ENCODE data around the gene PGBD1.
A peak's percentile ranks its signal among the peaks of the same experiment; 100 is the strongest.
"Not testable (repeated sequence)": the region's sequence is repeated elsewhere in the genome, so short reads cannot be mapped to it uniquely, and the experiment has no call there.

The PGBD1 gene

GRCh38 chr6:28315628-28316027 is 34.3 kb downstream of the PGBD1 start:
- no peaks in the 10 kb centered on the region for H3K9me3 ChIP-seq (ENCODE audit: control insufficient read depth, low read length)
- no peaks in the 10 kb centered on the region for H3K36me3 ChIP-seq (ENCODE audit: control insufficient read depth, insufficient read depth, low read length, severe bottlenecking)
- H3K9ac ChIP-seq (ENCODE audit: low read length): no peak overlapping the region
- no peaks in the 10 kb centered on the region for H3K4me1 ChIP-seq (ENCODE audit: control insufficient read depth, insufficient read depth, low read length)
- H3K27me3 ChIP-seq (replicated peaks; ENCODE audit: control insufficient read depth, insufficient read depth, low read length): no peaks in the 10 kb centered on the region
- DNase-seq (ENCODE audit: low read depth): no peak
- H3K4me3 ChIP-seq (ENCODE audit: low read length): no peak overlapping the region

GRCh38 chr6:28317866-28318265 is 36.5 kb downstream of the PGBD1 start:
- not testable (repeated sequence) for H3K9ac ChIP-seq (ENCODE audit: low read length); H3K27me3 ChIP-seq (replicated peaks; ENCODE audit: control insufficient read depth, insufficient read depth, low read length); H3K4me1 ChIP-seq (ENCODE audit: control insufficient read depth, insufficient read depth, low read length); DNase-seq (ENCODE audit: low read depth); H3K9me3 ChIP-seq (ENCODE audit: control insufficient read depth, low read length); H3K4me3 ChIP-seq (ENCODE audit: low read length); H3K36me3 ChIP-seq (ENCODE audit: control insufficient read depth, insufficient read depth, low read length, severe bottlenecking)

DNA sequence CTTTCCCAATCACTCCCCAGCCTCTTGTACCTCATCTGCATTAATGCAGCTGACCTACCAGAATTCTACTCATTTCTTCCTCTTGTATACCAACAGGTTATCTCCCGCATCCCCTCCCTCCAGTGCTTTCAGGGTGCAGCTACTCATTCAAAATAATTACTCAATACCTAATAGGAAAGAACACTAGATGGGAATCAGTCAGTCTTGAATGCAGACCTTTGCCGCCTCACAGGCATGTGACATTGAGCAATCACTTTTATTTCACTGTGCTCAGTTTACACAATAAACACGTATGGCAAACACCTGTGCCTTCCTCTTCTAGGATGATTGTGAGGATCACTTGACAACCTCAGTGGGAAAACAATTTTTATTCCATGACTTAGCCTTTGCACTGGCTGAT is 41.3 kb downstream of the PGBD1 start:
- no peaks in the 10 kb centered on the region for H3K27me3 ChIP-seq (replicated peaks; ENCODE audit: control insufficient read depth, insufficient read depth, low read length)
- H3K36me3 ChIP-seq (ENCODE audit: control insufficient read depth, insufficient read depth, low read length, severe bottlenecking): peaks cover 22% of the 10 kb centered on the region
- H3K9me3 ChIP-seq (ENCODE audit: control insufficient read depth, low read length): peaks cover 39% of the 10 kb centered on the region

GRCh38 chr6:28323813-28324424 is 42.5 kb downstream of the PGBD1 start:
- peaks cover 22% of the 10 kb centered on the region for H3K36me3 ChIP-seq (ENCODE audit: control insufficient read depth, insufficient read depth, low read length, severe bottlenecking)
- no peak overlapping the region for H3K9ac ChIP-seq (ENCODE audit: low read length)
- H3K9me3 ChIP-seq (ENCODE audit: control insufficient read depth, low read length): peaks cover 41% of the 10 kb centered on the region
- no peaks in the 10 kb centered on the region for H3K4me1 ChIP-seq (ENCODE audit: control insufficient read depth, insufficient read depth, low read length)
- no peak overlapping the region for H3K4me3 ChIP-seq (ENCODE audit: low read length)
- H3K27me3 ChIP-seq (replicated peaks; ENCODE audit: control insufficient read depth, insufficient read depth, low read length): no peaks in the 10 kb centered on the region
- no peak for DNase-seq (ENCODE audit: low read depth)

More for the DNA sequence above, 41.3 kb downstream of the PGBD1 start:
- Histone ChIP-seq H3K4me1 (ENCODE audit: control insufficient read depth, insufficient read depth, low read length) (no peaks in the 10 kb centered on the region), H3K9ac (ENCODE audit: low read length) (no peak overlapping the region), H3K4me3 (ENCODE audit: low read length) (no peak overlapping the region)
- DNase-seq (ENCODE audit: low read depth): no peak

- peaks cover 22% of the 10 kb centered on the region for H3K36me3 ChIP-seq (ENCODE audit: control insufficient read depth, insufficient read depth, low read length, severe bottlenecking)
- peaks cover 41% of the 10 kb centered on the region for H3K9me3 ChIP-seq (ENCODE audit: control insufficient read depth, low read length)
- no peaks in the 10 kb centered on the region for H3K4me1 ChIP-seq (ENCODE audit: control insufficient read depth, insufficient read depth, low read length)
- peak overlapping the region; percentile 44 for H3K4me3 ChIP-seq (ENCODE audit: low read length)
- H3K9ac ChIP-seq (ENCODE audit: low read length): no peak overlapping the region
- DNase-seq (ENCODE audit: low read depth): no peak
- H3K27me3 ChIP-seq (replicated peaks; ENCODE audit: control insufficient read depth, insufficient read depth, low read length): no peaks in the 10 kb centered on the region
Measured at GRCh38 chr6:28326371-28326948, 45.1 kb downstream of the PGBD1 start.

- DNase-seq (ENCODE audit: low read depth): no peak
- H3K9me3 ChIP-seq (ENCODE audit: control insufficient read depth, low read length): peaks cover 28% of the 10 kb centered on the region
- peaks cover 22% of the 10 kb centered on the region for H3K36me3 ChIP-seq (ENCODE audit: control insufficient read depth, insufficient read depth, low read length, severe bottlenecking)
- no peak overlapping the region for H3K9ac ChIP-seq (ENCODE audit: low read length)
- no peaks in the 10 kb centered on the region for H3K27me3 ChIP-seq (replicated peaks; ENCODE audit: control insufficient read depth, insufficient read depth, low read length)
- H3K4me1 ChIP-seq (ENCODE audit: control insufficient read depth, insufficient read depth, low read length): peaks cover under 1% of the 10 kb centered on the region
- no peak overlapping the region for H3K4me3 ChIP-seq (ENCODE audit: low read length)
Measured at GRCh38 chr6:28330041-28330440, 48.7 kb downstream of the PGBD1 start.

- no peaks in the 10 kb centered on the region for H3K36me3 ChIP-seq (ENCODE audit: control insufficient read depth, insufficient read depth, low read length, severe bottlenecking)
- no peak overlapping the region for H3K9ac ChIP-seq (ENCODE audit: low read length)
- H3K4me3 ChIP-seq (ENCODE audit: low read length): no peak overlapping the region
- H3K9me3 ChIP-seq (ENCODE audit: control insufficient read depth, low read length): no peaks in the 10 kb centered on the region
- DNase-seq (ENCODE audit: low read depth): no peak
- H3K27me3 ChIP-seq (replicated peaks; ENCODE audit: control insufficient read depth, insufficient read depth, low read length): no peaks in the 10 kb centered on the region
- peaks cover 7% of the 10 kb centered on the region for H3K4me1 ChIP-seq (ENCODE audit: control insufficient read depth, insufficient read depth, low read length)
Measured at GRCh38 chr6:28333047-28333446, 51.7 kb downstream of the PGBD1 start.

GRCh38 chr6:28333599-28334018 is 52.2 kb downstream of the PGBD1 start:
- peaks cover 7% of the 10 kb centered on the region for H3K4me1 ChIP-seq (ENCODE audit: control insufficient read depth, insufficient read depth, low read length)
- DNase-seq (ENCODE audit: low read depth): no peak
- H3K27me3 ChIP-seq (replicated peaks; ENCODE audit: control insufficient read depth, insufficient read depth, low read length): no peaks in the 10 kb centered on the region
- no peak overlapping the region for H3K9ac ChIP-seq (ENCODE audit: low read length)
- no peaks in the 10 kb centered on the region for H3K36me3 ChIP-seq (ENCODE audit: control insufficient read depth, insufficient read depth, low read length, severe bottlenecking)
- H3K9me3 ChIP-seq (ENCODE audit: control insufficient read depth, low read length): no peaks in the 10 kb centered on the region
- no peak overlapping the region for H3K4me3 ChIP-seq (ENCODE audit: low read length)

DNA sequence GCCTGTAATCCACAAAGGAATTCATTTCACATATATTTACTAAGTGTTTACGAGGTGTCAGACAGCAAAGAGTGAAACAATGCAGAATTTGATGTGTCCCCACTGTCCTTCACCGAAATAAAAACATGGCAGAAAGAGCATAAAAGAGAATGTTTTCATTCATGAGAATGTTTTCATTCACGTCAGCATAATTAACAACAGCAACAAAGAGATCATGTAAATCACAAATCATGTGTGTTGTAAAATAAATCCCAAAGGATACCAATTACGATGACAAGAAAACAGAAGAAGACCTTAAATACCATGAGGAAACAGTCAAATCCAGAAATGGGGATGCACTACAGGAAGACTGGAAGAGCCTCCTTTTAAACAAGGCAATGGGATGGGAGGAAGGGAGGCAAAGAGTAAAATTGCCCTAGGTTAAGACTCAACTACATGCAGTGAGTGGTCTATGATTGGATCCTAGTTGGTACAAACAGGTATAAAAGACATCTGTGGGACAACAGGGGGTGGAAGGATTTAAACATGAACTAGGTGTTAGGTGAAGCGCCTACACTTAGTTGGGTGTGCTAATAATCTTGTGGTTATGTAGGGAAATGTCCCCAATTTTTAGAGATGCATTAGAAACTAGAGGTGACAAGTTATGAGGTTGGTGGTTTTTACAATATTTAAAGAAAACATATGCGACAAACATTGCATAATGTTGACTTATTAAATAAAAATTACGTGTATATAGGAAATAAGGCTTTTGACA is 53.1 kb downstream of the PGBD1 start:
- peaks cover 7% of the 10 kb centered on the region for H3K4me1 ChIP-seq (ENCODE audit: control insufficient read depth, insufficient read depth, low read length)
- no peaks in the 10 kb centered on the region for H3K9me3 ChIP-seq (ENCODE audit: control insufficient read depth, low read length)
- no peaks in the 10 kb centered on the region for H3K27me3 ChIP-seq (replicated peaks; ENCODE audit: control insufficient read depth, insufficient read depth, low read length)
- peak overlapping the region; percentile 97 for H3K4me3 ChIP-seq (ENCODE audit: low read length)
- no peaks in the 10 kb centered on the region for H3K36me3 ChIP-seq (ENCODE audit: control insufficient read depth, insufficient read depth, low read length, severe bottlenecking)
- H3K9ac ChIP-seq (ENCODE audit: low read length): no peak overlapping the region
- no peak for DNase-seq (ENCODE audit: low read depth)

- no peaks in the 10 kb centered on the region for H3K9me3 ChIP-seq (ENCODE audit: control insufficient read depth, low read length)
Measured at GRCh38 chr6:28335040-28335563, 53.7 kb downstream of the PGBD1 start.

GRCh38 chr6:28335564-28336283 is 54.4 kb downstream of the PGBD1 start, which contains the start of gene ZSCAN31:
TSS of gene ZSCAN31 (minus strand) at chr6:28336148. CDS start at chr6:28329683, 6,465 bp downstream.
- peak within 1 kb of the TSS; percentile 91 for H3K9ac ChIP-seq (ENCODE audit: low read length)
- H3K4me3 ChIP-seq (ENCODE audit: low read length): peak within 1 kb of the TSS; percentile 97
- no peaks in the 10 kb centered on the region for H3K9me3 ChIP-seq (ENCODE audit: control insufficient read depth, low read length)
- DNase-seq (ENCODE audit: low read depth): peak; percentile 99
- no peaks in the 10 kb centered on the region for H3K27me3 ChIP-seq (replicated peaks; ENCODE audit: control insufficient read depth, insufficient read depth, low read length)
- no peaks in the 10 kb centered on the region for H3K36me3 ChIP-seq (ENCODE audit: control insufficient read depth, insufficient read depth, low read length, severe bottlenecking)
- H3K4me1 ChIP-seq (ENCODE audit: control insufficient read depth, insufficient read depth, low read length): peaks cover 7% of the 10 kb centered on the region

More at GRCh38 chr6:28335040-28335563, 53.7 kb downstream of the PGBD1 start:
- no peaks in the 10 kb centered on the region for H3K36me3 ChIP-seq (ENCODE audit: control insufficient read depth, insufficient read depth, low read length, severe bottlenecking)
- peak overlapping the region; percentile 91 for H3K9ac ChIP-seq (ENCODE audit: low read length)
- H3K4me3 ChIP-seq (ENCODE audit: low read length): peak overlapping the region; percentile 97
- DNase-seq (ENCODE audit: low read depth): no peak
- H3K4me1 ChIP-seq (ENCODE audit: control insufficient read depth, insufficient read depth, low read length): peaks cover 7% of the 10 kb centered on the region
- H3K27me3 ChIP-seq (replicated peaks; ENCODE audit: control insufficient read depth, insufficient read depth, low read length): no peaks in the 10 kb centered on the region
